HepG2 (cell line): Measurements from ENCODE around the gene RAD51C. TPM values are rescaled to one million over a fixed set of nuclear protein-coding genes. Genes with fewer than 3 reads are reported as not detected.

Experiments used
- ATF2 ChIP-seq: sonication (generic); formaldehyde crosslinking; IDR thresholded peaks from 2 replicates; pipeline ENCODE4 v1.4.0; 2020; ENCODE audit warnings: missing genetic modification reagents
- BRD4 ChIP-seq: sonication (generic); formaldehyde crosslinking; IDR thresholded peaks from 2 replicates; pipeline ENCODE4 v1.4.0; 2020; ENCODE audit warnings: missing genetic modification reagents
- CBX1 ChIP-seq: IDR thresholded peaks from one replicate; pipeline ENCODE4 v1.6.1; 2016; ENCODE audit warnings: antibody characterized with exemption, low read depth
- JDP2 ChIP-seq: sonication (generic); formaldehyde crosslinking; IDR thresholded peaks from 2 replicates; pipeline ENCODE4 v1.8.1; 2022; ENCODE audit warnings: missing genetic modification reagents, borderline replicate concordance
- KLF13 ChIP-seq: sonication (generic); formaldehyde crosslinking; IDR thresholded peaks from 2 replicates; pipeline ENCODE4 v1.4.0; 2020; ENCODE audit warnings: mild to moderate bottlenecking, missing genetic modification reagents
- NCOR1 ChIP-seq: fragments of 200-600 bp; sonication (generic); IDR thresholded peaks from 2 replicates; pipeline ENCODE4 v1.7.0; 2017; ENCODE audit warnings: antibody characterized with exemption, low read length, borderline replicate concordance
- PHF21A ChIP-seq: sonication (generic); formaldehyde crosslinking; IDR thresholded peaks from 2 replicates; pipeline ENCODE4 v1.5.0; 2020; ENCODE audit warnings: mild to moderate bottlenecking, missing genetic modification reagents
- SUZ12 ChIP-seq: fragments of 150-350 bp; IDR thresholded peaks from 2 replicates; pipeline ENCODE4 v1.6.1; 2014; ENCODE audit warnings: low read depth, low read length
- THAP9 ChIP-seq: sonication (generic); formaldehyde crosslinking; IDR thresholded peaks from 2 replicates; pipeline ENCODE4; 2020; ENCODE audit warnings: missing genetic modification reagents, mild to moderate bottlenecking, borderline replicate concordance
- TP53 ChIP-seq: sonication (generic); formaldehyde crosslinking; conservative IDR thresholded peaks from 2 replicates; pipeline ENCODE4 v1.4.0; 2020; ENCODE audit warnings: missing genetic modification reagents
- ZBTB7A ChIP-seq: sonication (generic); formaldehyde crosslinking; IDR thresholded peaks from 2 replicates; pipeline ENCODE4 v1.8.0; 2022; ENCODE audit warnings: mild to moderate bottlenecking, missing genetic modification reagents
- ZFX ChIP-seq: sonication (generic); formaldehyde crosslinking; IDR thresholded peaks from 2 replicates; pipeline ENCODE4 v1.4.0; 2020; ENCODE audit warnings: mild to moderate bottlenecking, low read depth, missing genetic modification reagents, moderate library complexity
- ZIK1 ChIP-seq: sonication (generic); formaldehyde crosslinking; IDR thresholded peaks from 2 replicates; pipeline ENCODE4 v1.5.0; 2020; ENCODE audit warnings: mild to moderate bottlenecking, low read depth, missing genetic modification reagents, borderline replicate concordance
- ZKSCAN1 ChIP-seq: fragments of 150-350 bp; IDR thresholded peaks from 2 replicates; pipeline ENCODE4 v1.6.1; 2014; ENCODE audit warnings: low read length
- ZNF12 ChIP-seq: sonication (generic); formaldehyde crosslinking; IDR thresholded peaks from 2 replicates; pipeline ENCODE4 v1.5.0; 2020; ENCODE audit warnings: missing genetic modification reagents
- ZNF180 ChIP-seq: sonication (generic); formaldehyde crosslinking; IDR thresholded peaks from 2 replicates; pipeline ENCODE4 v1.4.0; 2020; ENCODE audit warnings: low read depth, missing genetic modification reagents, borderline replicate concordance
- ZNF441 ChIP-seq: sonication (generic); formaldehyde crosslinking; IDR thresholded peaks from 2 replicates; pipeline ENCODE4 v1.7.0; 2021; ENCODE audit warnings: missing genetic modification reagents, borderline replicate concordance
- ZNF576 ChIP-seq: sonication (generic); formaldehyde crosslinking; IDR thresholded peaks from 2 replicates; pipeline ENCODE4 v1.4.0; 2020; ENCODE audit warnings: mild to moderate bottlenecking, missing genetic modification reagents
- ZNF766 ChIP-seq: sonication (generic); formaldehyde crosslinking; IDR thresholded peaks from 2 replicates; pipeline ENCODE4 v1.5.0; 2020; ENCODE audit warnings: missing genetic modification reagents, borderline replicate concordance
- polyA plus RNA-seq, 8 experiments: library from polyadenylated mRNA; depleted of rRNA in 3 of 8; stranded (reverse) in 7 of 8; unstranded in 1 of 8; fragments of >200 nt; fragmentation: Illumina TruSeq in 4 of 8; extraction: Trizol in 4 of 8; gene quantifications; 2 replicates each; pipeline versions ENCODE4 v1.2.1 to v1.2.3, GENCODE V29; 2011 to 2016; ENCODE audit warnings: low read depth in 4 of 8, missing spikeins in 1 of 8, mixed read lengths in 1 of 8; ENCODE audit not compliant: insufficient read depth in 1 of 8
- total RNA-seq, 5 experiments: library from RNA; depleted of rRNA; stranded (reverse); fragments of >200 nt; fragmentation: Illumina TruSeq; extraction: Trizol; gene quantifications; 2 replicates each; pipeline ENCODE4 v1.2.3, GENCODE V29; 2016; ENCODE audit warnings: low read depth in 1 of 5
- TF ChIP-seq, protein P1 (sequence below): IDR thresholded peaks from 2 replicates; pipeline ENCODE4 v1.6.1; 2012; ENCODE audit warnings: low read depth, low read length, improper control_type of control experiment
- TF ChIP-seq, protein P2 (sequence below): sonication (generic); formaldehyde crosslinking; IDR thresholded peaks from 2 replicates; pipeline ENCODE4 v1.4.0; 2020; ENCODE audit warnings: mild to moderate bottlenecking, low read depth, missing genetic modification reagents
- TF ChIP-seq, protein P3 (sequence below): sonication (generic); formaldehyde crosslinking; IDR thresholded peaks from 2 replicates; pipeline ENCODE4 v1.5.1; 2020; ENCODE audit warnings: mild to moderate bottlenecking, moderate library complexity, missing genetic modification reagents

Gene RAD51C
- total and polyA plus RNA-seq, 2 of the 13 experiments (the other 11 are each of a cell fraction or from before 2014, with no cell fraction given), result 38.5 to 106 TPM

- no peak for TF ChIP-seq TP53
- TF ChIP-seq PHF21A (CRISPR knock-in tag), result no peak
- TF ChIP-seq CBX1, result no peak
- TF ChIP-seq, protein P1, sequence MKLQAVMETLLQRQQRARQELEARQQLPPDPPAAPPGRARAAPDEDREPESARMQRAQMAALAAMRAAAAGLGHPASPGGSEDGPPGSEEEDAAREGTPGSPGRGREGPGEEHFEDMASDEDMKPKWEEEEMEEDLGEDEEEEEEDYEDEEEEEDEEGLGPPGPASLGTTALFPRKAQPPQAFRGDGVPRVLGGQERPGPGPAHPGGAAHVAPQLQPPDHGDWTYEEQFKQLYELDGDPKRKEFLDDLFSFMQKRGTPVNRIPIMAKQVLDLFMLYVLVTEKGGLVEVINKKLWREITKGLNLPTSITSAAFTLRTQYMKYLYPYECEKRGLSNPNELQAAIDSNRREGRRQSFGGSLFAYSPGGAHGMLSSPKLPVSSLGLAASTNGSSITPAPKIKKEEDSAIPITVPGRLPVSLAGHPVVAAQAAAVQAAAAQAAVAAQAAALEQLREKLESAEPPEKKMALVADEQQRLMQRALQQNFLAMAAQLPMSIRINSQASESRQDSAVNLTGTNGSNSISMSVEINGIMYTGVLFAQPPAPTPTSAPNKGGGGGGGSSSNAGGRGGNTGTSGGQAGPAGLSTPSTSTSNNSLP, result no peak
- peak; percentile 24; the same call in 1 of the 2 replicates for TF ChIP-seq ZFX (CRISPR knock-in tag)
- TF ChIP-seq ZNF180, result no peak
- no peak for TF ChIP-seq ZNF441 (CRISPR knock-in tag)
- TF ChIP-seq, protein P2, sequence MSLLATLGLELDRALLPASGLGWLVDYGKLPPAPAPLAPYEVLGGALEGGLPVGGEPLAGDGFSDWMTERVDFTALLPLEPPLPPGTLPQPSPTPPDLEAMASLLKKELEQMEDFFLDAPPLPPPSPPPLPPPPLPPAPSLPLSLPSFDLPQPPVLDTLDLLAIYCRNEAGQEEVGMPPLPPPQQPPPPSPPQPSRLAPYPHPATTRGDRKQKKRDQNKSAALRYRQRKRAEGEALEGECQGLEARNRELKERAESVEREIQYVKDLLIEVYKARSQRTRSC, result no peak
- no peak for TF ChIP-seq SUZ12
- TF ChIP-seq JDP2, result no peak
- TF ChIP-seq ATF2, result no peak
- TF ChIP-seq ZBTB7A (CRISPR knock-in tag), result no peak
- TF ChIP-seq, protein P3, sequence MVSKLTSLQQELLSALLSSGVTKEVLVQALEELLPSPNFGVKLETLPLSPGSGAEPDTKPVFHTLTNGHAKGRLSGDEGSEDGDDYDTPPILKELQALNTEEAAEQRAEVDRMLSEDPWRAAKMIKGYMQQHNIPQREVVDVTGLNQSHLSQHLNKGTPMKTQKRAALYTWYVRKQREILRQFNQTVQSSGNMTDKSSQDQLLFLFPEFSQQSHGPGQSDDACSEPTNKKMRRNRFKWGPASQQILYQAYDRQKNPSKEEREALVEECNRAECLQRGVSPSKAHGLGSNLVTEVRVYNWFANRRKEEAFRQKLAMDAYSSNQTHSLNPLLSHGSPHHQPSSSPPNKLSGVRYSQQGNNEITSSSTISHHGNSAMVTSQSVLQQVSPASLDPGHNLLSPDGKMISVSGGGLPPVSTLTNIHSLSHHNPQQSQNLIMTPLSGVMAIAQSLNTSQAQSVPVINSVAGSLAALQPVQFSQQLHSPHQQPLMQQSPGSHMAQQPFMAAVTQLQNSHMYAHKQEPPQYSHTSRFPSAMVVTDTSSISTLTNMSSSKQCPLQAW, result no peak
- TF ChIP-seq ZNF12 (CRISPR knock-in tag), result no peak
- TF ChIP-seq THAP9, result no peak
- no peak for TF ChIP-seq BRD4
- no peak for TF ChIP-seq ZIK1 (CRISPR knock-in tag)
- no peak for TF ChIP-seq ZNF766 (CRISPR knock-in tag)
- no peak for TF ChIP-seq ZKSCAN1
- no peak for TF ChIP-seq KLF13
- no peak for TF ChIP-seq ZNF576 (CRISPR knock-in tag)
- no peak for TF ChIP-seq NCOR1
These were observed 63.3 kb downstream of the RAD51C start, which contains the start of gene PPM1E (continued) for GRCh38 chr17:58755577-58756245.
